K562 treated with DMSO at 1 percent for 12 hours (cell line): ENCODE results near the gene LIX1. TPM values are rescaled to one million over a fixed set of nuclear protein-coding genes. Genes with fewer than 3 reads are reported as not detected.

Experiments used
- total RNA-seq: library from RNA; unstranded; fragments of 300-600 nt; gene quantifications from 2 replicates; pipeline ENCODE4 v1.2.3, GENCODE V29; 2022; ENCODE audit not compliant: insufficient read depth

The LIX1 gene
- 0.14 TPM in 1 of 2 replicates, not detected in the other for total RNA-seq

GRCh38 chr5:97142521-97143254 is at the start of gene LIX1:
Gene LIX1, minus strand, starts transcription at chr5:97142611. Its CDS starts 35 bp downstream, at chr5:97142576.

GRCh38 chr5:97183100-97183929 is 40.9 kb upstream of the LIX1 start, which contains the start of gene RIOK2:
Gene RIOK2, minus strand, starts transcription at chr5:97183247. Its CDS starts 56 bp downstream, at chr5:97183191.

Other genes starting within 250 kb of the LIX1 start
- 1.6 and 11.9 TPM in 2 replicates for gene LNPEP, start 206.5 kb downstream of the LIX1 start, total RNA-seq
- 8.1 and 14.7 TPM in 2 replicates for gene RIOK2, start 40.6 kb upstream of the LIX1 start, total RNA-seq